ENCODE measurements around the gene SLC15A4. TPM values are rescaled to one million over a fixed set of nuclear protein-coding genes. Genes with fewer than 3 reads are reported as not detected.

Gene SLC15A4
- 47.9 TPM for total RNA-seq

GRCh38 chr12:128823916-128824839 lies at the start of gene SLC15A4:
SLC15A4 (minus strand) TSS chr12:128823958; CDS start chr12:128823943, 15 bp downstream.

GRCh38 chr12:128852885-128853599 lies 29.3 kb upstream of the SLC15A4 start, which contains the start of gene GLT1D1:
GLT1D1 (plus strand) TSS chr12:128853478; CDS start chr12:128853582, 104 bp downstream.

Other genes with a start within 250 kb of the SLC15A4 start
- gene GLT1D1, start 29.5 kb upstream of the SLC15A4 start, total RNA-seq, result 1.8 TPM

Measured in metanephros (tissue), 1 donor.